ENCODE measurements around the gene C3orf22. TPM values are rescaled to one million over a fixed set of nuclear protein-coding genes. Genes with fewer than 3 reads are reported as not detected.
A peak's percentile ranks its signal among the peaks of the same experiment; 100 is the strongest.

Gene C3orf22
- total RNA-seq, 4 donors from 2014 or later, result not detected

GRCh38 chr3:126545544-126545943, 13.2 kb downstream of the C3orf22 start:
- H3K27me3 ChIP-seq, result peaks cover 18% of the 10 kb centered on the region
- no peak overlapping the region for H3K27ac ChIP-seq
- WGBS, 2 donors (ENCODE audit: low coverage in 1 of 2), result 81 to 100% methylated on average over 1 to 5 of the region's 5 CpGs
- in situ Hi-C loops (cut with MboI; ENCODE audit: low pct_ligation_motif_present in 1 of 4, low pct_unique_long_range_greater_than_20kb in 1 of 4, low sequenced_read_pairs in 3 of 4) (no loop called here), intact Hi-C loops (cut with DNase I; ENCODE audit: low total_unique reads) (loop anchor here (2.0 kb wide), 1 partner anchor 79 kb away; no protein-coding TSS in a partner anchor)
- DNase-seq, result peak; percentile 4
- no peak for TF ChIP-seq EP300 (IDR thresholded peaks at IDR 0.05; ENCODE audit: low read depth)
- TF ChIP-seq CTCF (IDR thresholded peaks at IDR 0.05), result no peak
- no peak for TF ChIP-seq POLR2AphosphoS5 (IDR thresholded peaks at IDR 0.05)
- TF ChIP-seq POLR2A (IDR thresholded peaks at IDR 0.05), result no peak
- no peaks in the 10 kb centered on the region for H3K9me3 ChIP-seq
- H3K4me3 ChIP-seq, result no peak overlapping the region
- no peaks in the 10 kb centered on the region for H3K4me1 ChIP-seq
- H3K36me3 ChIP-seq, result no peaks in the 10 kb centered on the region

- TF ChIP-seq POLR2AphosphoS5 (IDR thresholded peaks at IDR 0.05) (no peak), CTCF (IDR thresholded peaks at IDR 0.05) (no peak), EP300 (IDR thresholded peaks at IDR 0.05; ENCODE audit: low read depth) (no peak), POLR2A (IDR thresholded peaks at IDR 0.05) (no peak)
- H3K27me3 ChIP-seq, result peaks cover 18% of the 10 kb centered on the region
- no peaks in the 10 kb centered on the region for H3K9me3 ChIP-seq
- in situ Hi-C loops (cut with MboI; ENCODE audit: low pct_ligation_motif_present in 1 of 4, low pct_unique_long_range_greater_than_20kb in 1 of 4, low sequenced_read_pairs in 3 of 4), result no loop called here
- intact Hi-C loops (cut with DNase I; ENCODE audit: low total_unique reads), result loop anchor here (2.0 kb wide), 1 partner anchor 78 kb away; no protein-coding TSS in a partner anchor
- peak; percentile 7 for DNase-seq
- no peaks in the 10 kb centered on the region for H3K36me3 ChIP-seq
- H3K4me3 ChIP-seq, result no peak overlapping the region
- WGBS, 2 donors (ENCODE audit: low coverage in 1 of 2), result 53% methylated on average over 7 of the region's 7 CpGs; no CpG with 5 or more reads in 1 of the 2 donors
- H3K4me1 ChIP-seq, result no peaks in the 10 kb centered on the region
- no peak overlapping the region for H3K27ac ChIP-seq
Measured at GRCh38 chr3:126544596-126545281, 14.0 kb downstream of the C3orf22 start.

GRCh38 chr3:126543457-126544061, 15.2 kb downstream of the C3orf22 start:
- no peak overlapping the region for H3K27ac ChIP-seq
- no peak for TF ChIP-seq POLR2A (IDR thresholded peaks at IDR 0.05)
- no peak for TF ChIP-seq POLR2AphosphoS5 (IDR thresholded peaks at IDR 0.05)
- TF ChIP-seq CTCF (IDR thresholded peaks at IDR 0.05), result no peak
- H3K4me3 ChIP-seq, result no peak overlapping the region
- H3K4me1 ChIP-seq, result no peaks in the 10 kb centered on the region
- intact Hi-C loops (cut with DNase I; ENCODE audit: low total_unique reads) (loop anchor here (2.0 kb wide), 1 partner anchor 77 kb away; no protein-coding TSS in a partner anchor), in situ Hi-C loops (cut with MboI; ENCODE audit: low pct_ligation_motif_present in 1 of 4, low pct_unique_long_range_greater_than_20kb in 1 of 4, low sequenced_read_pairs in 3 of 4) (no loop called here)
- WGBS, 2 donors (ENCODE audit: low coverage in 1 of 2), result 93% methylated on average over 2 of the region's 2 CpGs; no CpG with 5 or more reads in 1 of the 2 donors
- H3K27me3 ChIP-seq, result peaks cover 18% of the 10 kb centered on the region
- no peaks in the 10 kb centered on the region for H3K9me3 ChIP-seq
- H3K36me3 ChIP-seq, result no peaks in the 10 kb centered on the region
- peak; percentile 3 for DNase-seq

GRCh38 chr3:126542340-126543241, 16.1 kb downstream of the C3orf22 start:
- H3K9me3 ChIP-seq, result no peaks in the 10 kb centered on the region
- peaks cover 18% of the 10 kb centered on the region for H3K27me3 ChIP-seq
- 91 to 92% methylated on average over 7 to 57 of the region's 57 CpGs for WGBS, 2 donors (ENCODE audit: low coverage in 1 of 2)
- intact Hi-C loops (cut with DNase I; ENCODE audit: low total_unique reads), result no loop called here
- TF ChIP-seq EP300 (IDR thresholded peaks at IDR 0.05; ENCODE audit: low read depth) (no peak), CTCF (IDR thresholded peaks at IDR 0.05) (no peak), POLR2A (IDR thresholded peaks at IDR 0.05) (no peak), POLR2AphosphoS5 (IDR thresholded peaks at IDR 0.05) (no peak)
- no peaks in the 10 kb centered on the region for H3K4me1 ChIP-seq
- no peak overlapping the region for H3K27ac ChIP-seq
- H3K4me3 ChIP-seq, result no peak overlapping the region
- peak; percentile 6 for DNase-seq
- in situ Hi-C loops (cut with MboI; ENCODE audit: low pct_ligation_motif_present in 1 of 4, low pct_unique_long_range_greater_than_20kb in 1 of 4, low sequenced_read_pairs in 3 of 4), result no loop called here
- no peaks in the 10 kb centered on the region for H3K36me3 ChIP-seq
